Vagina (tissue), 2 donors: ENCODE measurements around the gene ZP1. TPM values are rescaled to one million over a fixed set of nuclear protein-coding genes. Genes with fewer than 3 reads are reported as not detected.
A peak's percentile ranks its signal among the peaks of the same experiment; 100 is the strongest.

Experiments
- DNase-seq, 2 donors: peaks; one replicate each; pipeline ENCODE4 v3.0.0-alpha.2; 2017; ENCODE audit errors: extremely low spot score in 2 of 2
- H3K27ac ChIP-seq: fragments of 200-600 bp; sonication (generic); one replicate; pipeline ENCODE4 v1.5.1; 2019
- H3K27me3 ChIP-seq: fragments of 200-600 bp; sonication (generic); one replicate; pipeline ENCODE4 v1.5.1; 2019
- H3K36me3 ChIP-seq, 2 donors: fragments of 200-600 bp; sonication (generic); one replicate each; pipeline ENCODE4 v1.5.1; 2017 to 2019
- H3K4me1 ChIP-seq: fragments of 200-600 bp; sonication (generic); one replicate; pipeline ENCODE4 v1.5.1; 2019
- H3K4me3 ChIP-seq, 2 donors: fragments of 200-600 bp; sonication (generic); 1 replicate in 1 of 2; 2 replicates in 1 of 2; pipeline ENCODE4 v1.5.1; 2016 to 2019
- H3K9me3 ChIP-seq: fragments of 200-600 bp; sonication (generic); one replicate; pipeline ENCODE4 v1.5.1; 2019
- CTCF ChIP-seq, 3 experiments: fragments of 450-650 bp in 2 of 3; fragments of 200-600 bp in 1 of 3; sonication (generic) in 1 of 3; IDR thresholded peaks; one replicate each; pipeline ENCODE4 v1.5.1; 2017 to 2019; ENCODE audit warnings: antibody characterized with exemption in 3 of 3, mild to moderate bottlenecking in 2 of 3, moderate library complexity in 2 of 3
- POLR2A ChIP-seq, 2 donors: fragments of 450-650 bp; IDR thresholded peaks; one replicate each; pipeline ENCODE4 v1.6.1; 2017; ENCODE audit warnings: antibody characterized with exemption in 2 of 2, mild to moderate bottlenecking in 2 of 2, moderate library complexity in 2 of 2
- POLR2AphosphoS5 ChIP-seq, 2 donors: sonication (generic); formaldehyde crosslinking; IDR thresholded peaks; one replicate each; pipeline ENCODE4 v1.9.0; 2017; ENCODE audit warnings: antibody characterized with exemption in 2 of 2, mild to moderate bottlenecking in 2 of 2, low read depth in 1 of 2; ENCODE audit not compliant: insufficient read depth in 1 of 2
- intact Hi-C: fragments of 100-400 bp; cut with DNase I; formaldehyde crosslinking; loops from one replicate; pipeline ENCODE4 v1.15.1; 2023
- total RNA-seq: library from RNA; depleted of rRNA; stranded (reverse); fragments of >200 nt; gene quantifications from one replicate; pipeline ENCODE4 v1.2.3, GENCODE V29; 2016

The ZP1 gene
- total RNA-seq, 1 donor from 2014 or later, result not detected

- H3K36me3 ChIP-seq, result peaks cover 0 to 15% of the 10 kb centered on the region in 2 donors
- no peaks in the 10 kb centered on the region for H3K27me3 ChIP-seq
- TF ChIP-seq POLR2AphosphoS5 (IDR thresholded peaks at IDR 0.05; ENCODE audit: insufficient read depth in 1 of 2, low read depth in 1 of 2), result no peak
- TF ChIP-seq POLR2A (IDR thresholded peaks at IDR 0.05), result no peak
- no peak for TF ChIP-seq CTCF (IDR thresholded peaks at IDR 0.05)
- no peak overlapping the region for H3K27ac ChIP-seq
- H3K4me1 ChIP-seq, result peaks cover 22% of the 10 kb centered on the region
- no peaks in the 10 kb centered on the region for H3K9me3 ChIP-seq
- H3K4me3 ChIP-seq, result no peak overlapping the region
- intact Hi-C loops, result no loop called here
- no peak for DNase-seq
Measured at GRCh38 chr11:60876168-60876485, 8.8 kb downstream of the ZP1 start.

DNA sequence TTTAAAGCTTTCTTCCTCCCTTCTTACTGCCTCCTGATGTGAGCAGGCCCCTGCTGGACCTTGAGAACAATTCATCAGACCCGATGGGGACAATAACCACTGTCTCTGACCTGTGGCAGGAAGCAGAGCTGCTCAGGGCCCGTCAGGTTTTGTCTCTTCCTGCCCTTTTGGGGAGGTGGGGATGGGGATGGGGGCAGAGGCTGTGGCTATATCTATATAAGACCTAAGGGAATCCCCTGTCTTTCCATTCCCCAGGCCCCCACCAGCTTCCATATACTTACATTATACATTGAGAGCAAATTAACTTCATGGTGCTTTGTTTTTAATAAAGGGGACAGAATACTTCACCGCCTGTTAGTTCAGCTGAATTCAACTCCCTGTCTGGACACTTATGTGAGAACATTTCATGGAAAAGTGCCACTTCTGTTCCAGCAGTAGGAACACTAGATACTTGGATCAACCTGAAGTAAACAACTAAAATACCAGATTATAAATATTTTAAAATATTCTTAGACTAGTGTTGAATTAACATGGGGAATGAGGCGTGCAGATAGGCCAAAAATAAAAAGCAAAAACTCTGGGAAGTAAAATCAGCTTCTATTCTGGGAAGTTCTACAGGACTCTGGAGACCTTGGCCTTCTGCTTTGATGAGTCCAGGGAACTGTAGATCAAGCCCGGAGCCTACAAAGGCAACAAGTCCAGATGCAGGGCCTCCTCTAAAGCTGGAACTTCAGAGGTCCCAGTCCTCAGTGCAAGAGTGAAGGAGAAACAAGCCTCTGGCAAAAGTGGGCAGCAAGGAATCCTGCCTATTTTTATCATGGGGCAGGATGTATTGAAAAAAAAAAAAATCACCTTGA lies 11.1 kb downstream of the ZP1 start:
- peaks cover 0 to 15% of the 10 kb centered on the region in 2 donors for H3K36me3 ChIP-seq
- no peaks in the 10 kb centered on the region for H3K27me3 ChIP-seq
- TF ChIP-seq POLR2AphosphoS5 (IDR thresholded peaks at IDR 0.05; ENCODE audit: insufficient read depth in 1 of 2, low read depth in 1 of 2) (peak in 1 of 2 donors; percentile 11), CTCF (IDR thresholded peaks at IDR 0.05) (no peak), POLR2A (IDR thresholded peaks at IDR 0.05) (no peak)
- no peaks in the 10 kb centered on the region for H3K9me3 ChIP-seq
- no peak for DNase-seq
- intact Hi-C loops, result no loop called here
- peak overlapping the region; percentile 69 for H3K27ac ChIP-seq
- no peaks in the 10 kb centered on the region for H3K4me1 ChIP-seq
- H3K4me3 ChIP-seq, result no peak overlapping the region

- Histone ChIP-seq H3K4me3 (no peak overlapping the region), H3K4me1 (no peaks in the 10 kb centered on the region), H3K27me3 (no peaks in the 10 kb centered on the region), H3K27ac (no peak overlapping the region), H3K9me3 (no peaks in the 10 kb centered on the region), H3K36me3 (peaks cover 0 to 15% of the 10 kb centered on the region in 2 donors)
- no peak for DNase-seq
- intact Hi-C loops, result no loop called here
- no peak for TF ChIP-seq POLR2A (IDR thresholded peaks at IDR 0.05)
- no peak for TF ChIP-seq CTCF (IDR thresholded peaks at IDR 0.05)
- TF ChIP-seq POLR2AphosphoS5 (IDR thresholded peaks at IDR 0.05; ENCODE audit: insufficient read depth in 1 of 2, low read depth in 1 of 2), result no peak
Measured at GRCh38 chr11:60879104-60879503, 11.8 kb downstream of the ZP1 start.

- Histone ChIP-seq H3K27me3 (no peaks in the 10 kb centered on the region), H3K27ac (no peak overlapping the region), H3K9me3 (no peaks in the 10 kb centered on the region), H3K4me1 (no peaks in the 10 kb centered on the region), H3K36me3 (peaks cover 0 to 15% of the 10 kb centered on the region in 2 donors), H3K4me3 (no peak overlapping the region)
- no peak for DNase-seq
- TF ChIP-seq POLR2AphosphoS5 (IDR thresholded peaks at IDR 0.05; ENCODE audit: insufficient read depth in 1 of 2, low read depth in 1 of 2), result no peak
- no peak for TF ChIP-seq CTCF (IDR thresholded peaks at IDR 0.05)
- no peak for TF ChIP-seq POLR2A (IDR thresholded peaks at IDR 0.05)
- intact Hi-C loops, result no loop called here
Measured at GRCh38 chr11:60879971-60880588, 12.7 kb downstream of the ZP1 start.
